Astrocyte of the cerebellum (primary cell): ENCODE data around the gene HBA1.

Source experiments
- DNase-seq: peaks from one replicate; pipeline ENCODE4 v3.0.0-alpha.2; 2011; ENCODE audit warnings: low read depth
- H3K4me3 ChIP-seq: 2 replicates; pipeline ENCODE4 v1.5.1; 2011; ENCODE audit warnings: mild to moderate bottlenecking, low read depth, low read length, moderate library complexity
- CTCF ChIP-seq: IDR thresholded peaks from 2 replicates; pipeline ENCODE4 v1.5.1; 2012; ENCODE audit warnings: low read length, low read depth, moderate library complexity, mild to moderate bottlenecking; ENCODE audit errors: missing control alignments
- in situ Hi-C: cut with HindIII; loops from 2 replicates; pipeline ENCODE4 v1.10.0; 2017; ENCODE audit warnings: low sequenced_read_pairs

HBA1 gene

GRCh38 chr16:187330-187729, 10.8 kb downstream of the HBA1 start:
- in situ Hi-C loops, result no loop called here
- no peak overlapping the region for H3K4me3 ChIP-seq
- no peak for DNase-seq
- TF ChIP-seq CTCF, result no peak

GRCh38 chr16:188674-189073, 12.2 kb downstream of the HBA1 start:
- H3K4me3 ChIP-seq, result no peak overlapping the region
- in situ Hi-C loops, result no loop called here
- DNase-seq, result no peak
- TF ChIP-seq CTCF, result no peak

GRCh38 chr16:189604-190186, 13.2 kb downstream of the HBA1 start:
- no peak overlapping the region for H3K4me3 ChIP-seq
- TF ChIP-seq CTCF, result no peak
- in situ Hi-C loops, result no loop called here
- no peak for DNase-seq

- H3K4me3 ChIP-seq, result no peak overlapping the region
- in situ Hi-C loops, result no loop called here
- TF ChIP-seq CTCF, result no peak
- DNase-seq, result no peak
These were observed 15.4 kb downstream of the HBA1 start for GRCh38 chr16:191831-192230.

- in situ Hi-C loops, result no loop called here
- DNase-seq, result no peak
These were observed 16.2 kb downstream of the HBA1 start for GRCh38 chr16:192686-193085.

GRCh38 chr16:193441-193840, 17.0 kb downstream of the HBA1 start:
- no peak overlapping the region for H3K4me3 ChIP-seq
- DNase-seq, result no peak
- TF ChIP-seq CTCF, result no peak
- in situ Hi-C loops, result no loop called here

More at GRCh38 chr16:192686-193085, 16.2 kb downstream of the HBA1 start:
- H3K4me3 ChIP-seq, result no peak overlapping the region
- TF ChIP-seq CTCF, result no peak
